ENCODE measurements around the gene SPEM3.

Gene SPEM3

DNA sequence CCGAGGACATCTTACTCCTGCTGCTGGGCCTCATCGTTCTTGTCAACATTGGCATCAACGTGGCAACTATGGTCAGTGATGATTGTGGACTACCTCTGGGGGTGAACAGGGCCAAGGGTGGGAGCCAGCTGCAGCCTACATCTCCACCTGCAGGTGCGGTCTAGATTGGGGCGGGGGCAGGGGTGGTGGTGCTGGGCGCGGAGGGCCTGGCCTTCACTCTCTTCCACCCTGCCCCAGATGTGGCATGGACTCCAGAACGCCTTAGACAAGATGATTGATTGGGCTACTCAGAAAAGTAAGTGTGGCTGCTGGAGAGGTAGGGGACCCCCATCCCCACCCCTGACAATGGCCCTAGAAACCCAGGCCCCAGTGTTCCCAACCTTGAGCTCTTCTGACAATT lies 2.9 kb upstream of the SPEM3 start:
- no peak for DNase-seq (ENCODE audit: extremely low spot score)
- ChIA-PET POLR2A (interaction anchor here (0.6 to 1.1 kb wide), 2 partner anchors 58 to 235 kb away, joined by 4 read pairs; partner anchors contain the start of gene POLR2A), CTCF (interaction anchor here (1.1 to 4.1 kb wide), 4 partner anchors 10 to 135 kb away, joined by 3 to 19 read pairs (median 4); partner anchors contain the start of genes FGF11 and TMEM102)
- TF ChIP-seq CTCF (IDR thresholded peaks at IDR 0.05; ENCODE audit: control extremely low read depth, extremely low read depth, low read depth, missing control alignments) = no peak

- no peak for DNase-seq (ENCODE audit: extremely low spot score)
- ChIA-PET CTCF (interaction anchor here (1.5 to 4.1 kb wide), 2 partner anchors 10 to 15 kb away, joined by 3 to 19 read pairs; partner anchors contain the start of gene TMEM102), POLR2A (no interaction called here)
- no peak for TF ChIP-seq CTCF (IDR thresholded peaks at IDR 0.05; ENCODE audit: control extremely low read depth, extremely low read depth, low read depth, missing control alignments)
Measured at GRCh38 chr17:7426203-7426863, 2.3 kb upstream of the SPEM3 start.

DNA sequence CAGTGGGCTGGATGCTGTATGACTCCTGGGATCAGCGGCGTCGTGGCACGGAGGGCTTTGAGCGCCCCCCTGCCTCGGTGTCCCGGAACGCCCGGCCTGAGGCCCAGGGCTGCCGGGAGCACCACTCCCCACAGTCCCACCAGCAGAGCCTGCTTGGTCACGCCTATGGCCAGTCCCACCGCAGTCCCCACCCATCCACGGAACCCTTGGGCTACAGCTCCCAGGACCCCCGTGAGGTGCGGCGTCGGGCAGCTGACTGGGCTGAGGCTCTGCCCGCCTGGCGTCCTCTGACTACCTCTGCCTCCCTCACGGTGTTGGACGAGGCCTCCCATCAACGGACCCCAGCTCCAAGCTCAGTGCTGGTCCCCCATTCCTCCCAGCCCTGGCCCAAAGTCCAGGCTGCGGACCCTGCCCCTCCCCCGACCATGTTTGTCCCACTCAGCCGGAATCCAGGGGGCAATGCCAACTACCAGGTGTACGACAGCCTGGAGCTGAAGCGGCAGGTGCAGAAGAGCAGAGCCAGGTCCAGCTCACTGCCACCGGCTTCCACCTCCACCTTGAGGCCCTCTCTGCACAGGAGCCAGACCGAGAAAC lies 1.7 kb upstream of the SPEM3 start:
- CTCF ChIA-PET = interaction anchor here (0.6 to 4.1 kb wide), 4 partner anchors 9 to 71 kb away, joined by 3 to 19 read pairs (median 3); partner anchors contain the start of genes TMEM102 and TMEM95
- no peak for TF ChIP-seq CTCF (IDR thresholded peaks at IDR 0.05; ENCODE audit: control extremely low read depth, extremely low read depth, low read depth, missing control alignments)
- POLR2A ChIA-PET = no interaction called here
- DNase-seq (ENCODE audit: extremely low spot score) = no peak

- POLR2A ChIA-PET = no interaction called here
- no peak for DNase-seq (ENCODE audit: extremely low spot score)
- CTCF ChIA-PET = interaction anchor here (0.6 to 4.1 kb wide), 4 partner anchors 9 to 72 kb away, joined by 3 to 19 read pairs (median 3); partner anchors contain the start of genes TMEM102 and TMEM95
- no peak for TF ChIP-seq CTCF (IDR thresholded peaks at IDR 0.05; ENCODE audit: control extremely low read depth, extremely low read depth, low read depth, missing control alignments)
Measured at GRCh38 chr17:7427549-7427948, 1.1 kb upstream of the SPEM3 start.

DNA sequence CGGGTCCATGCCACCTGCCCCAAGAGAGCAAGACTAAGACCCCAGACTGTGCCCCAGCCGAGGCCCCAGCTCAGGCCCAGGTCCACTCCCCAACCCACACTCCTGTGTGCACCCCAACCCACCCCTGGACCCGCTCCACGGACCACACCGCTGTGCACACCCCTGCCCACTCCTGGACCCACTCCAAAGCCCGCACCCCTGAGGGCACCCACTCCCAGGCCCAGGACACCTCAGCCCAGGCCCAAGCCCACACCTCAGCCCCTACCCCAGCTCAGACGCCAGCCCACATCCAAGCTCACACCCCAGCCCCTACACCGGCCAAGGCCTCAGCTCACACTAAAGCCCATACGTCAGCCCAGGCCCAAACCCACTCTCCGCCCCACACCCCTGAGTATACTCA lies 1.1 kb downstream of the SPEM3 start:
- no peak for TF ChIP-seq CTCF (IDR thresholded peaks at IDR 0.05; ENCODE audit: control extremely low read depth, extremely low read depth, low read depth, missing control alignments)
- CTCF ChIA-PET = no interaction called here

DNA sequence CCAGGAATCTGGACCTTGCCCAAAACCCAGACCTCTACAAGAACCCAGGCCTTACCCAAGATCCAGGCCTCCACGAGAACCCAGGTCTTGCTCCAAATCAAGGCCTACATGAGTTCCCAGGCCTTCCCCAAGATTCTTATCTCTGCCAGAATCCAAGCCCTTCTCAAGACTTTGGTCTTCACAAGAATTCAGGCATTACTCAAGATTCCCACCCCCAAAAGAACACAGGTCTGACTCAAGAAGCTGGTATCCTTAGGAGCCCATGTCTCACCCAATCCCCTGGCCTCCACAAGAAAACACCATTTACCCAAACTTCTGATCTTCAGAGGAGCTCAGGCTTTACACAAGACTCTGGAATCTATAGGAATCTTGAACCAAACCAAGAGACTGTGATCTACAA lies 2.6 kb downstream of the SPEM3 start:
- POLR2A ChIA-PET = no interaction called here
- CTCF ChIA-PET = interaction anchor here (1.5 kb wide), 1 partner anchor 13 kb away, joined by 5 read pairs; no protein-coding TSS in a partner anchor
- TF ChIP-seq CTCF (IDR thresholded peaks at IDR 0.05; ENCODE audit: control extremely low read depth, extremely low read depth, low read depth, missing control alignments) = no peak
- no peak for DNase-seq (ENCODE audit: extremely low spot score)

More for the DNA sequence above, 1.1 kb downstream of the SPEM3 start:
- POLR2A ChIA-PET = no interaction called here
- DNase-seq (ENCODE audit: extremely low spot score) = no peak

Data from GM10248 (cell line).